T-helper 2 cell treated with Interferon-gamma antibody and Interleukin-4, amounts not matched to agents 100 ng/mL and 5 ng/mL, for 36 hours (primary cell): ENCODE data around the gene SMURF2. TPM values are rescaled to one million over a fixed set of nuclear protein-coding genes. Genes with fewer than 3 reads are reported as not detected.

Source experiments
- intact Hi-C: fragments of 100-400 bp; cut with micrococcal nuclease; formaldehyde crosslinking; loops from one replicate; pipeline ENCODE4 v1.15.1; 2023
- total RNA-seq: library from RNA; stranded (reverse); gene quantifications from 2 replicates; pipeline ENCODE4 v1.2.3, GENCODE V29; 2022

Gene SMURF2
- total RNA-seq, 1 donor from 2014 or later: 18.7 TPM

DNA sequence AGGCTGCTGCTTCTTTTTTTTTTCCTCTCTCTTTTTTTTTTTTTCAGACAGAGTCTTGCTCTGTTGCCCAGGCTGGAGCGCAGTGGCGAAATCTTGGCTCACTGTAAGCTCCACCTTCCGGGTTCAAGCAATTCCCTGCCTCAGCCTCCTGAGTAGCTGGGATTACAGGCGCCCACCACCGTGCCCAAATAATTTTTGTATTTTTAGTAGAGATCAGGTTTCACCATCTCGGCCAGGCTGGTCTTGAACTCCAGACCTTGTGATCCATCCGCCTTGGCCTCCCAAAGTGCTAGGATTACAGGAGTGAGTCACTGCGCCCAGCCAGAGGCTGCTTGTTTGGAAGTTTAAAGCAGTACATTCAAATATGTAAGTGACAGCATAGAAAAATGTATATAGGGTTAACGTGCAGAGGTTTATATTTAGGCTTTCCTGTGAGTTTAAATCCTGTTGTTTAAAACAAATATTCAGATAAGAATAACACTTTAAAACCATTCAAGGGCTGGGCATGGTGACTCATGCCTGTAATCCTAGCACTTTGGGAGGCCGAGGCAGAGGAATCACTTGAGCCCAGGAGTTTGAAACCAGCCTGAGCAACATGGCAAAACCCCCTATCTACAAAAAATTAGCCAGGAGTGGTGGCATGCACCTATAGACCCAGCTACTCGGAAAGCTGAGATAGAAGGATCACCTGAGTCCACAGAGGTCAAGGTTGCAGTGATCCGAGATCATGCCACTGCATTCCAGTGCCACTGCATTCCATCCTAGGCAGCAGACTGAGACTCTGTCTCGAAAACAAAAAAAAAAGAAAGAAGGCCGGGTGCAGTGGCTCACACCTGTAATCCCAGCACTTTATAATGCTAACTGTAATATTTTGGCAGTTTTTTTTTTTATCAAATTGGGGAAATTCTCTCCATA is 6.0 kb upstream of the SMURF2 start:
- intact Hi-C loops: loop anchor here (10.0 kb wide), 1 partner anchor 47 kb away; no protein-coding TSS in a partner anchor

DNA sequence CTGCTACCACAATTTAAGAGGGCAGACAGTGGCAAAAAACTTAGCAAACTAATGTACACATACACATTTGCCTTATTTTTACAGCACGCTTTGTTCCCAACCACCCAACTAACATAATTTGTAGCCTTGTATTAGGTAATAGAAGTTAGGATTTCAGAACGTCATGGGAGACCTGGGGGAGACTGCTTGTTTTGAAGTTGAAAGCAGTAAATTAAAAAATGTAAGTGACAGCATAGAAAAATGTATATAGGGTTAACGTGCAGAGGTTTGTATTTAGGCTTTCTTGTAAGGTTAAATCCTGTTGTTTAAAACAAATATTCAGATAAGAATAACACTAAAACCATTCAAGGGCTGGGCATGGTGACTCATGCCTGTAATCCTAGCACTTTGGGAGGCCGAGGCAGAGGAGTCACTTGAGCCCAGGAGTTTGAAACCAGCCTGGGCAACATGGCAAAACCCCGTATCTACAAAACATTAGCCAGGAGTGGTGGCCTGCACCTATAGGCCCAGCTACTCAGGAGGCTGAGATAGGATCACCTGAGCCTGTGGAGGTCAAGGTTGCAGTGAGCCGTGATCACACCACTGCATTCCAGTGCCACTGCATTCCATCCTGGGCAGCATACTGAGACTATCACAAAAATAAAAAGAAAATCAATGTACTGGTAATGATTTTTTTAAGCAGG is 2.3 kb upstream of the SMURF2 start:
- intact Hi-C loops: loop anchor here (10.0 kb wide), 1 partner anchor 50 kb away; no protein-coding TSS in a partner anchor

- intact Hi-C loops: loop anchor here (10.0 kb wide), 1 partner anchor 51 kb away; no protein-coding TSS in a partner anchor
Observed at GRCh38 chr17:64663836-64664235, 1.7 kb upstream of the SMURF2 start.

GRCh38 chr17:64662774-64663367 is 764 bp upstream of the SMURF2 start:
- intact Hi-C loops: loop anchor here (1.0 to 10.0 kb wide), 3 partner anchors 14 to 157 kb away; partner anchors contain the start of genes CEP95 and DDX5

DNA sequence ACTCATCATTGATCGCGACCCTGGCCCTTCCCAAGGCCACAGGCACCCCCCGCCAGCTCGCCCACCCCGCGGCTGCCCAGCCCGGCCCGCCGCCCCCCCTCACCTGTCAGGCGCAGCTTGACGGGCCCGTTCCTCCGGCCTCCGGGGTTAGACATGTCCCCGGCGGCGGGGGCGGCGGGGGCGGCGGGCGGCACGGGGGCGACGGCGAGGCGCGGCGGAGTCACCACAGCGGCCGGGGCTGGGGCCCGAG is 456 bp downstream of the SMURF2 start:
- intact Hi-C loops: loop anchor here (10.0 kb wide), 1 partner anchor 53 kb away; no protein-coding TSS in a partner anchor

DNA sequence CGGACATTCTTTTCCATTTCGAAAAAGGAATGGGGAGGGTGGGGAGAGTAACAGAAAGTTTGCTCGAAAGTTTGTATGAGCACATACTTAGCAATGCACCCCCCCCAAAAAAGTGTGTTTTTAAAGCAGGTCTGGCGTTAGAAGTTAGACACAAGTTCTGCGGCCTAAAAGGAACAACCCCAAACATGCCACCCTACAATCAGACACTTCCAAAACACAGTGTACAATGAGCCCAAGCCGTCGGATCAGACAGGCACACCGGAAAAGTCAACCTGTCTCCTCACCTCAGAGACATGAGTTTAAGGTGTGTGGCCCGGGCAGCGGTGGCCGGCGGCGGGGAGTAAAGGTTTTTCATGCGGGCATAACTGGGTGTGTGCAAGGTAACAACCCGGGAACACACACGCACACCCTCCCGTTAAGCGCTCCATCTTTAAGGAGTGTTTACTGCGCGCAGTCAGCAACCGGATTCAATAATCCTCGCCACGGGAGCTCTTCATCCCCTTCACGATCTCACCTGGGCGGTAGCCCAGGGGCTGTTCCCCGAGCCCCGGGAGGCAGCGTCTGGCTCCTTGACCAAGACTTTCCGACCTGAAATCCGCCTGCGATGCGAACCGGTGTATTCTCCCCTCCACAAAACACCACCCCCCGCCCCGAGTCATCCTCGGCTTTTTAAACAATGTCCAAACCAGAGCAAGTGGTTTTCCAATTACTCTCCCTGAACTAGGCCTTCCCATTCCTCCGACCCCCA is 955 bp downstream of the SMURF2 start:
- intact Hi-C loops: loop anchor here (10.0 kb wide), 1 partner anchor 54 kb away; no protein-coding TSS in a partner anchor

DNA sequence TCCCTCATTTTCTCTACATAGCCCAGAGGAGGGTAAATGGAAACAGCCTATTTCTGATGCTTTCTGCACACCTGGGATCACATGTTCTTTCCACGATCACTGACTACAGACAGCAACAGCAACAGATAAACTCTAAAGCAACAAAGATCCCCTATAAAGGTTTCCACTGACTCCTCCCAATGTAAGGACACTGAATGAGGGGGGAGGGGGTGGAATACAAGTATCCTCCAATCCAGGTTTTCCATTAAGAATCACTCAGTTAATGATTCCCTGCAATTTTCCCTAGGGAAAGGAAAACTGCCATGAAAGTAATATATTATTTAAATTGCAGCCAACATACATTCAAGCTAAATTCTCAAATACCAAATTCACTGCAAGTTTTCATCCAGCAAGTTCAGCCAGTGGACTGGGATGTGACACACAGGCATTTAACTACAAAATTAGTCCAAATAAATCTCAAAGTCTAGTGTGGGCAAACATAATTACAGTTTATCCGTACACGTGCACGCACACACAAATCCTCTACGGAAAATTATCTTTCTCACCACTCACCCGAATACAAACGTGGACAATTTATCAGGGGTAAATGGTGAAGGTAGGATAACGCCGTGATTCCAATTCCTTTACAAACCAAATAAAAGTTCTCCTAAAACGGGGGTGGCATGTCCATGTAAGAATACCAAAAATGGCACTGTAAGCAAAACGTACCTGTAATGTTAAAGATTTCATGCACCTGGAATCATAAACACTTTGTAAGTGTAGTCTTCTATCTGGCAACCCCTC is 1.7 kb downstream of the SMURF2 start:
- intact Hi-C loops: loop anchor here (10.0 kb wide), 1 partner anchor 54 kb away; no protein-coding TSS in a partner anchor

GRCh38 chr17:64658931-64659330 is 3.2 kb downstream of the SMURF2 start:
- intact Hi-C loops: no loop called here

- intact Hi-C loops: no loop called here
Observed at GRCh38 chr17:64657610-64658125, 4.4 kb downstream of the SMURF2 start.

DNA sequence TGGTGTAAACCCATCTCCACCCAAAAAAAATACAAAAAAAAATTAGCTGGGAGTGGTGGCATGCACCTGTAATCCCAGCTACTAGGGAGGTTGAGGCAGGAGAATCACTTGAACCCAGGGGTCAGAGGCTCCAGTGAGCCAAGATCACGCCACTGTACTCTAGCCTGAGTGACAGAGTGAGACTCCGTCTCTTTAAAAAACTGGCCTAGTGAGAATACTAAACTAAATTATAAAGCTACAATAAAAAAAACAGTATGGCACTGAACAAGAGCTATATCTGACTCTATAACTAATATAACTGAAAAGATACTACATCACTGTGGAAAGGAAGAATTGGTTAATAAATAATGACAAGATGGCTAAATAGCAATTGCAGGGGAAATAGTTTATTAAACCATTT is 6.4 kb downstream of the SMURF2 start:
- intact Hi-C loops: no loop called here

DNA sequence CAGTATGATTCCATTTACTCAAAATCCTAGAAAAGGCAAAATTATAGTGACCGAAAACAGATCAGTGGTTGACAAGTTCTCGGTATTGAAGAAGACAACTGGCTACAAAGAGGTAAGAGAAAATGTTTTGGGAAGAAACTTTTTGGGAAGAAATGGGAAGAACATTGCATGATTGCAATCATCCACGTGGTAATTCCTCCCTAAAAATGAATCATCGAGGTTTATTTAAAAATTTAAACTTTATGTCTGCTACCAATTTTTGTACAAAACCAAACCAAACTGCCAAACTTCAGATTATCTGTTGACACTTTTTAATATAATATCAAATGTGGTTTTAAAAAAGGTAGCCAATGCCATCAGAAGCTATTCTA is 8.1 kb downstream of the SMURF2 start:
- intact Hi-C loops: no loop called here

DNA sequence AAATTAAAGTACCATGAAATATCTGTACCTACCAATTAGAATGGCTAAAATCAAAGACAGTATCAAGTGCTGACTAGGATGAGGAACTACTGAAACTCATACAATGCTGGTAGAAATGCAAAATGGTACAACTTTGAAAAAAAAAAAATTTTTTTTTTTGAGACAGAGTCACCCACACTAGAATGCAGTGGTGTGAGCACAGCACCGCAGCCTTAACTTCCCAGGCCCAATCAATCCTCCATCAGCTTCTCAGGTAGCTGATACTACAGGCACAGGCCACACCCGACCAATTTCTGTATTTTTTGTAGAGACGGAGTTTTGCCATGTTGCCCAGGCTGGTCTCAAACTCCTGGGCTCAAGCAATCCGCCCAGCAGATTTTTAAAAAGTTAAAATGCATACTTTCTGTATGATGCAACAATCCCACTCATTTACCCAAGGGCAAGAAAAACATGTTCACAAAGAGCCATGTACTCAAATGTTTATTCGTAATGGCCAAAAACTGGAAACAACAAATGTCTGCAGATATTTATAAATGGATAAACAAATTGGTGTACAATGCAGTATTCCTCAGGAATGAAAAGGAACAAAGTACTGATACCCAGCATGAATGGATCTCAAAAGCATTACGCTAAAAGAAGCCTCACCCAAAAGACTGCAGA is 8.7 kb downstream of the SMURF2 start:
- intact Hi-C loops: no loop called here

GRCh38 chr17:64651889-64652288 is 10.2 kb downstream of the SMURF2 start:
- intact Hi-C loops: no loop called here

GRCh38 chr17:64648234-64648633 is 13.9 kb downstream of the SMURF2 start:
- intact Hi-C loops: loop anchor here (2.0 to 5.0 kb wide), 5 partner anchors 41 to 151 kb away; partner anchors contain the start of genes CEP95, DDX5 and POLG2

DNA sequence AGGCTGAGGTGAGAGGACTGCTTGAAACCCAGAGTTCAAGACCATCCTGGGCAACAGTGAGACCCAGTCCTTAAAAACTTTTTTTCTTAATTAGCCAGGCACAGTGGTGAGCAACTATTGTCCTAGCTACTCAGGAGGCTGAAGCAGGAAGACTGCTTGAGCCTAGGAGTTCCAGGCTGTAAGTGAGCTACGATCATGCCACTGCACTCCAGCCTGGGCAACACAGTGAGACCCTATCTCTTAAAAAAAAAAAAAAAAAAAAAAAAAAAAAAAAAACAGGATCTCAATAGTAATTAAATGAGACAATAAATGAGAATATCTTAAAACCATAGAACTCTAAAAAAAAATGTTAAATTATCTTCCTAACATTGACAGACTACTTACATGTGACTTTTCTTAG is 14.3 kb downstream of the SMURF2 start:
- intact Hi-C loops: loop anchor here (2.0 to 5.0 kb wide), 5 partner anchors 41 to 151 kb away; partner anchors contain the start of genes CEP95, DDX5 and POLG2

DNA sequence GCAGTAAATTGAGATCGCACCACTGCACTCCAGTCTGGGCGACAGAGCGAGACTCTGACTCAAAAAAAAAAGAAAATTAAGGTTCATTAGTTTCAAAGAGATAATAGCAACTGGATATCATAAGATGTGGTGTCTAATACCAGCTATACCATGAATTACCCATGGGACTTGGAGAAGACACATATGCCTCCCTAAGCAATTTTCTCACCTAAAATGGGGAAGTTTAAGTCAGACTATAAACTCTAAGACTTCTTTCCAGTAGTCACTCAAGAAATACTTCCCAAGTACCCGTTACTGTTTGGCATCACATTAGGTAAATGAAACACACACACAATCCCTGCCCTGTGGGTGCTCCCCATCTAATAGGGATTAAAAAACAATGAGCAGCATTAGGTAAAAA is 22.6 kb downstream of the SMURF2 start:
- intact Hi-C loops: no loop called here

DNA sequence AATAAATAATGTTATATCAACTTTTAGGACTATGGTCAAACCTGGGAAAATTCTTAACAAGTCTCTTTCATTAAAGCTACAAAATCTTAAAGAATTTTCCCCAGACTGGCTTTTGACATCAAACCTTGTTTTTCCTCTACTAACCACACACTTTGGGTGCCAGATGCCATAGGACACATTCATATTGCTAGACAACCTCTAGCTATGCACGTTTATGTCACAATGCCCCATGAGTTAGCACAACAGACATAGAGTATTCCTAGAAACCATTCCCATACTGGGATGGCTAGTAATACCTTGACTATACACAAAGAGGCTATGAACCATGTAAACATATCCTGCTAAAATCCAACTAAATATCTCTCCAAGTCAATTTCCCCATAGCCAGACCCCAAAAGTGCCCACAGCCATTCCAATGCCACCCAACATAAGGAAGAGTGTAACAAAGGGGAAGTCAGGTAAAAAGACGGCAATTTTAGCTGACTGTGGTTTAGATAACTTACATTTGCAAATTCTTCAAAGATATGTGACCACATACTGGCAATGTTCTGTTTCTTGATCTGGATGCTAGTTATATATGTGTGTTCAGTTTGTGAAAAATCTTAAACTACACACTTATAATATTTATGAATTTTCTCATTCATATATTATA is 23.4 kb downstream of the SMURF2 start:
- intact Hi-C loops: no loop called here

GRCh38 chr17:64635647-64636305 is 26.3 kb downstream of the SMURF2 start:
- intact Hi-C loops: loop anchor here (2.0 kb wide), 1 partner anchor 63 kb away; no protein-coding TSS in a partner anchor
